Astrocyte (in vitro differentiated cells and primary cell): ENCODE results near the gene RBM42. TPM values are rescaled to one million over a fixed set of nuclear protein-coding genes. Genes with fewer than 3 reads are reported as not detected.
"Not testable (repeated sequence)": the region's sequence is repeated elsewhere in the genome, so short reads cannot be mapped to it uniquely, and the experiment has no call there.

Experiments
- DNase-seq: peaks from one replicate; pipeline ENCODE4 v3.0.0-alpha.2; 2010; ENCODE audit warnings: low read depth
- FAIRE-seq: peaks from 2 replicates; lab custom pipeline; 2011; peaks lifted over from hg19 to GRCh38; lab: Jason Lieb, UNC
- H2AFZ ChIP-seq: 2 replicates; pipeline ENCODE4 v1.6.0; 2012; ENCODE audit warnings: low read depth, low read length, inconsistent platforms
- H3K27ac ChIP-seq: 2 replicates; pipeline ENCODE4 v1.5.1; 2011; ENCODE audit warnings: low read depth, low read length, inconsistent platforms
- H3K27me3 ChIP-seq: 2 replicates; pipeline ENCODE4 v1.6.0; 2011; ENCODE audit warnings: low read length, inconsistent platforms; ENCODE audit not compliant: insufficient read depth
- H3K36me3 ChIP-seq: 2 replicates; pipeline ENCODE4 v1.5.1; 2011; ENCODE audit warnings: low read length, inconsistent platforms; ENCODE audit not compliant: insufficient read depth
- H3K4me1 ChIP-seq: 2 replicates; pipeline ENCODE4 v1.5.1; 2011; ENCODE audit warnings: low read length, inconsistent platforms; ENCODE audit not compliant: insufficient read depth
- H3K4me2 ChIP-seq: 2 replicates; pipeline ENCODE4 v1.6.0; 2012; ENCODE audit warnings: low read length, inconsistent platforms
- H3K4me3 ChIP-seq: 2 replicates; pipeline ENCODE4 v1.5.1; 2011; ENCODE audit warnings: low read depth, mild to moderate bottlenecking, low read length, inconsistent platforms; ENCODE audit not compliant: insufficient read depth
- H3K79me2 ChIP-seq: 2 replicates; pipeline ENCODE4 v1.6.0; 2012; ENCODE audit warnings: mild to moderate bottlenecking, low read length, inconsistent platforms; ENCODE audit not compliant: insufficient read depth
- H3K9ac ChIP-seq: 2 replicates; pipeline ENCODE4 v1.6.0; 2012; ENCODE audit warnings: mild to moderate bottlenecking, low read length, inconsistent platforms
- H3K9me3 ChIP-seq: 2 replicates; pipeline ENCODE4 v1.5.1; 2012; ENCODE audit warnings: low read depth, mild to moderate bottlenecking, low read length, inconsistent platforms; ENCODE audit not compliant: insufficient read depth
- H4K20me1 ChIP-seq: 2 replicates; pipeline ENCODE4 v1.6.0; 2012; ENCODE audit warnings: low read length, inconsistent platforms; ENCODE audit not compliant: insufficient read depth
- H3K27ac Mint-ChIP-seq: one replicate; pipeline ENCODE4 v1.8.0; 2021; ENCODE audit warnings: mild to moderate bottlenecking, mixed read lengths; ENCODE audit not compliant: unreplicated experiment
- H3K27me3 Mint-ChIP-seq: one replicate; pipeline ENCODE4 v1.8.0; 2021; ENCODE audit warnings: low read depth, mixed read lengths; ENCODE audit not compliant: unreplicated experiment
- H3K36me3 Mint-ChIP-seq: one replicate; pipeline ENCODE4 v1.8.0; 2021; ENCODE audit warnings: low read depth, mixed read lengths; ENCODE audit not compliant: unreplicated experiment
- H3K4me1 Mint-ChIP-seq: one replicate; pipeline ENCODE4 v1.8.0; 2021; ENCODE audit warnings: low read depth, mixed read lengths; ENCODE audit not compliant: unreplicated experiment
- H3K4me3 Mint-ChIP-seq: one replicate; pipeline ENCODE4 v1.8.0; 2021; ENCODE audit warnings: mild to moderate bottlenecking, moderate library complexity, mixed read lengths; ENCODE audit not compliant: unreplicated experiment
- H3K9me3 Mint-ChIP-seq: one replicate; pipeline ENCODE4 v1.8.0; 2021; ENCODE audit warnings: mild to moderate bottlenecking, mixed read lengths; ENCODE audit not compliant: unreplicated experiment
- EZH2 ChIP-seq: IDR thresholded peaks from 2 replicates; pipeline ENCODE4 v1.6.1; 2012; ENCODE audit warnings: mild to moderate bottlenecking, low read length, inconsistent platforms; ENCODE audit not compliant: insufficient read depth
- total RNA-seq: library from RNA; stranded (reverse); gene quantifications from 2 replicates; pipeline ENCODE4 v1.2.1, GENCODE V29; 2021
- TF ChIP-seq, protein P1 (sequence below): IDR thresholded peaks from 2 replicates; pipeline ENCODE4 v1.5.1; 2011; ENCODE audit warnings: low read depth, mild to moderate bottlenecking, inconsistent platforms, low read length, moderate library complexity; ENCODE audit not compliant: insufficient read depth

The RBM42 gene
- total RNA-seq, 1 donor from 2014 or later: 102 TPM

GRCh38 chr19:35648017-35648961, 19.5 kb downstream of the RBM42 start, which contains the start of gene COX6B1:
COX6B1 (plus strand) TSS chr19:35648323; CDS start chr19:35651244, 2,921 bp downstream.
- Histone ChIP-seq H3K27me3 (no peaks in the 10 kb centered on the region), H3K9ac (peak within 1 kb of the TSS; percentile 91), H3K4me2 (peak within 1 kb of the TSS; percentile 92), H3K9me3 (no peaks in the 10 kb centered on the region), H4K20me1 (peaks cover 10% of the 10 kb centered on the region), H3K36me3 (no peaks in the 10 kb centered on the region), H3K4me1 (peaks cover 14% of the 10 kb centered on the region), H2AFZ (peak within 1 kb of the TSS; percentile 79), H3K79me2 (peaks cover 31% of the 10 kb centered on the region), H3K27ac (peak within 1 kb of the TSS; percentile 69), H3K4me3 (peak within 1 kb of the TSS; percentile 92)
- H3K27me3 Mint-ChIP-seq: no peaks in the 10 kb centered on the region
- H3K36me3 Mint-ChIP-seq: peaks cover 6% of the 10 kb centered on the region
- peak within 1 kb of the TSS; percentile 92 for H3K27ac Mint-ChIP-seq
- H3K9me3 Mint-ChIP-seq: no peaks in the 10 kb centered on the region
- no peak for TF ChIP-seq EZH2
- TF ChIP-seq, protein P1, sequence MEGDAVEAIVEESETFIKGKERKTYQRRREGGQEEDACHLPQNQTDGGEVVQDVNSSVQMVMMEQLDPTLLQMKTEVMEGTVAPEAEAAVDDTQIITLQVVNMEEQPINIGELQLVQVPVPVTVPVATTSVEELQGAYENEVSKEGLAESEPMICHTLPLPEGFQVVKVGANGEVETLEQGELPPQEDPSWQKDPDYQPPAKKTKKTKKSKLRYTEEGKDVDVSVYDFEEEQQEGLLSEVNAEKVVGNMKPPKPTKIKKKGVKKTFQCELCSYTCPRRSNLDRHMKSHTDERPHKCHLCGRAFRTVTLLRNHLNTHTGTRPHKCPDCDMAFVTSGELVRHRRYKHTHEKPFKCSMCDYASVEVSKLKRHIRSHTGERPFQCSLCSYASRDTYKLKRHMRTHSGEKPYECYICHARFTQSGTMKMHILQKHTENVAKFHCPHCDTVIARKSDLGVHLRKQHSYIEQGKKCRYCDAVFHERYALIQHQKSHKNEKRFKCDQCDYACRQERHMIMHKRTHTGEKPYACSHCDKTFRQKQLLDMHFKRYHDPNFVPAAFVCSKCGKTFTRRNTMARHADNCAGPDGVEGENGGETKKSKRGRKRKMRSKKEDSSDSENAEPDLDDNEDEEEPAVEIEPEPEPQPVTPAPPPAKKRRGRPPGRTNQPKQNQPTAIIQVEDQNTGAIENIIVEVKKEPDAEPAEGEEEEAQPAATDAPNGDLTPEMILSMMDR: no peak
- FAIRE-seq (peak; percentile 88), DNase-seq (peak; percentile 95)
- H3K4me3 Mint-ChIP-seq: peak within 1 kb of the TSS; percentile 99
- H3K4me1 Mint-ChIP-seq: peaks cover 7% of the 10 kb centered on the region

DNA sequence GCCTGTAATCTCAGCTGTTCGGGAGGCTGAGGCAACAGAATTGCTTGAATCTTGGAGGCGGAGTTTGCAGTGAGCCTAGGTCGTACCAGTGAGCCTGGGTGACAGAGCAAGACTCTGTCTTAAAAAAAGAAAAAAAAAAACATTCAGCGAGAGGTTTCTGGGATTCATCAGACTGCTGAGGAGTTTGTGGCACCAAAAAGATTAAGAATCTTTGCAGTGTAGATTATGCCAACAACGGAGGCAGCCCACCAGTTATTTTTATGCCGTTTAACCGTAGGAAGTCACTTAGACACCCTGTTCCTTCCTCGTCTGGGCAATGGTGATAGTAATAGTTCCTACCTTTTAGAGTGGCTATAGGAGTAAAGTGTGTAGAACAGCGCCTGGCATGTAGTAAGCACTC, 21.7 kb downstream of the RBM42 start:
- DNase-seq (no peak), FAIRE-seq (no peak)
- H3K27ac ChIP-seq: no peak overlapping the region
- peaks cover 7% of the 10 kb centered on the region for H3K36me3 Mint-ChIP-seq
- peaks cover 11% of the 10 kb centered on the region for H3K4me1 ChIP-seq
- H3K9me3 Mint-ChIP-seq: no peaks in the 10 kb centered on the region
- H3K4me3 ChIP-seq: no peak overlapping the region
- peaks cover 18% of the 10 kb centered on the region for H4K20me1 ChIP-seq
- H3K9me3 ChIP-seq: no peaks in the 10 kb centered on the region
- no peak overlapping the region for H3K9ac ChIP-seq
- TF ChIP-seq, protein P1: no peak
- TF ChIP-seq EZH2: no peak
- no peaks in the 10 kb centered on the region for H3K27me3 ChIP-seq
- peaks cover 7% of the 10 kb centered on the region for H3K4me1 Mint-ChIP-seq
- H2AFZ ChIP-seq: no peak overlapping the region
- no peaks in the 10 kb centered on the region for H3K27me3 Mint-ChIP-seq
- H3K79me2 ChIP-seq: peaks cover 31% of the 10 kb centered on the region
- no peak overlapping the region for H3K4me3 Mint-ChIP-seq
- H3K27ac Mint-ChIP-seq: no peak overlapping the region
- H3K36me3 ChIP-seq: peaks cover 9% of the 10 kb centered on the region
- H3K4me2 ChIP-seq: no peak overlapping the region

DNA sequence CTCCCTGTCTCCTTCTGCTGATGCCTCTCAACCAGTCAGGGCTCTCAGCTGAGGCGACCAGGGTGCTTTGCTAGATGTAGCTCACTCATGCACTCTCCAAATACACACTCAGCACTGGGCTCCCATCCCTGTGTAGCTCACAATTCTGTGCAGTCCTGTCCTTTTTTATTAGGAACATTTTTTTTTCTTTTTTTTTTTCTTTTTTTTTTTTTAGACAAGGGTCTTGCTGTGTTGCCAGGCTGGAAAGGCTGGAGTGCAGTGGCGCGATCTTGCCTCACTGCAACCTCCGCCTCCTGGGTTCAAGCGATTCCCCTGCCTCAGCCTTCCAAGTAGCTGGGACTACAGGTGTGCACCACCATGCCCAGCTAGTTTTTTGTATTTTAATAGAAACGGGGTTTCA, 26.0 kb downstream of the RBM42 start:
- H3K27me3 ChIP-seq, DNase-seq, H3K4me2 ChIP-seq, H3K4me3 ChIP-seq, H3K4me1 Mint-ChIP-seq, H3K9me3 ChIP-seq, H3K4me1 ChIP-seq, H3K4me3 Mint-ChIP-seq, H3K9ac ChIP-seq, H3K9me3 Mint-ChIP-seq, H2AFZ ChIP-seq, H3K27ac ChIP-seq, H3K27me3 Mint-ChIP-seq, FAIRE-seq, H3K27ac Mint-ChIP-seq: not testable (repeated sequence)
- peaks cover 21% of the 10 kb centered on the region for H3K36me3 Mint-ChIP-seq
- Histone ChIP-seq H4K20me1 (peaks cover 36% of the 10 kb centered on the region), H3K36me3 (peaks cover 21% of the 10 kb centered on the region), H3K79me2 (peaks cover 13% of the 10 kb centered on the region)
